ENCODE results near the gene CAMTA1. TPM values are rescaled to one million over a fixed set of nuclear protein-coding genes. Genes with fewer than 3 reads are reported as not detected.

The CAMTA1 gene
- total RNA-seq, 2 donors from 2014 or later = 105 to 113 TPM

- H3K9me3 ChIP-seq = no peaks in the 10 kb centered on the region
- no peak for DNase-seq (ENCODE audit: low spot score)
- peaks cover 43 to 54% of the 10 kb centered on the region in 2 donors for H3K4me1 ChIP-seq (ENCODE audit: control insufficient read depth in 1 of 2, low read depth in 2 of 2)
- no peak for ATAC-seq (ENCODE audit: insufficient number of reproducible peaks, low FRiP score, low read depth)
- TF ChIP-seq CTCF (IDR thresholded peaks at IDR 0.05) = no peak
- H3K27me3 ChIP-seq (replicated peaks; ENCODE audit: insufficient read depth) = no peaks in the 10 kb centered on the region
- peak overlapping the region in 1 of 2 donors; percentile 40 for H3K27ac ChIP-seq
- no peak overlapping the region for H3K4me3 ChIP-seq
- no peaks in the 10 kb centered on the region for H3K36me3 ChIP-seq
These were observed 34.2 kb downstream of the CAMTA1 start for GRCh38 chr1:6819246-6820040.

GRCh38 chr1:6820899-6821298 lies 35.6 kb downstream of the CAMTA1 start:
- no peak for TF ChIP-seq CTCF (IDR thresholded peaks at IDR 0.05)
- no peaks in the 10 kb centered on the region for H3K27me3 ChIP-seq (replicated peaks; ENCODE audit: insufficient read depth)
- no peak for ATAC-seq (ENCODE audit: insufficient number of reproducible peaks, low FRiP score, low read depth)
- no peaks in the 10 kb centered on the region for H3K9me3 ChIP-seq
- H3K4me1 ChIP-seq (ENCODE audit: control insufficient read depth in 1 of 2, low read depth in 2 of 2) = peaks cover 43 to 69% of the 10 kb centered on the region in 2 donors
- H3K27ac ChIP-seq = peak overlapping the region in 1 of 2 donors; percentile 40
- H3K4me3 ChIP-seq = no peak overlapping the region
- no peak for DNase-seq (ENCODE audit: low spot score)
- no peaks in the 10 kb centered on the region for H3K36me3 ChIP-seq

- Histone ChIP-seq H3K4me3 (peak overlapping the region; percentile 13), H3K4me1 (ENCODE audit: control insufficient read depth in 1 of 2, low read depth in 2 of 2) (peaks cover 53 to 80% of the 10 kb centered on the region in 2 donors), H3K27me3 (replicated peaks; ENCODE audit: insufficient read depth) (no peaks in the 10 kb centered on the region), H3K27ac (peak overlapping the region; percentile 21 to 69), H3K9me3 (no peaks in the 10 kb centered on the region), H3K36me3 (no peaks in the 10 kb centered on the region)
- TF ChIP-seq CTCF (IDR thresholded peaks at IDR 0.05) = no peak
- peak; percentile 27 for ATAC-seq (ENCODE audit: insufficient number of reproducible peaks, low FRiP score, low read depth)
- DNase-seq (ENCODE audit: low spot score) = no peak
These were observed 37.5 kb downstream of the CAMTA1 start for GRCh38 chr1:6822530-6823359.

GRCh38 chr1:6823793-6824192 lies 38.5 kb downstream of the CAMTA1 start:
- ATAC-seq (ENCODE audit: insufficient number of reproducible peaks, low FRiP score, low read depth) (no peak), DNase-seq (ENCODE audit: low spot score) (no peak)
- no peaks in the 10 kb centered on the region for H3K9me3 ChIP-seq
- no peaks in the 10 kb centered on the region for H3K27me3 ChIP-seq (replicated peaks; ENCODE audit: insufficient read depth)
- peak overlapping the region; percentile 47 to 69 for H3K27ac ChIP-seq
- no peaks in the 10 kb centered on the region for H3K36me3 ChIP-seq
- peaks cover 56 to 91% of the 10 kb centered on the region in 2 donors for H3K4me1 ChIP-seq (ENCODE audit: control insufficient read depth in 1 of 2, low read depth in 2 of 2)
- H3K4me3 ChIP-seq = peak overlapping the region; percentile 35
- TF ChIP-seq CTCF (IDR thresholded peaks at IDR 0.05) = no peak
